H9 (cell line): Measurements from ENCODE around the gene DNAJC6. TPM values are rescaled to one million over a fixed set of nuclear protein-coding genes. Genes with fewer than 3 reads are reported as not detected.

Source experiments
- DNase-seq: peaks from one replicate; pipeline ENCODE4 v3.0.0-alpha.2; 2017
- H2AFZ ChIP-seq: one replicate; pipeline ENCODE4 v1.6.1; 2013; ENCODE audit warnings: mild to moderate bottlenecking, low read length, control low read depth, moderate library complexity
- H2AK5ac ChIP-seq: 2 replicates; pipeline ENCODE4 v1.6.1; 2013; ENCODE audit warnings: low read length, control low read depth, mixed read lengths; ENCODE audit not compliant: insufficient read length
- H2BK120ac ChIP-seq: one replicate; pipeline ENCODE4 v1.6.1; 2013; ENCODE audit warnings: low read depth, mild to moderate bottlenecking, low read length, control low read depth, inconsistent platforms; ENCODE audit not compliant: poor library complexity, severe bottlenecking
- H2BK12ac ChIP-seq: 2 replicates; pipeline ENCODE4 v1.6.1; 2013; ENCODE audit warnings: low read length, control low read depth, mixed read lengths, low read depth; ENCODE audit not compliant: insufficient read length
- H2BK15ac ChIP-seq: 2 replicates; pipeline ENCODE4 v1.6.1; 2013; ENCODE audit warnings: low read depth, low read length, control low read depth
- H2BK20ac ChIP-seq: one replicate; pipeline ENCODE4 v1.6.1; 2013; ENCODE audit warnings: low read depth, mild to moderate bottlenecking, low read length, control low read depth, inconsistent platforms; ENCODE audit not compliant: poor library complexity, severe bottlenecking
- H2BK5ac ChIP-seq: 2 replicates; pipeline ENCODE4 v1.6.1; 2013; ENCODE audit warnings: low read length, control low read depth, mixed read lengths; ENCODE audit not compliant: insufficient read length
- H3K14ac ChIP-seq: 2 replicates; pipeline ENCODE4 v1.6.1; 2013; ENCODE audit warnings: low read length, control low read depth; ENCODE audit not compliant: insufficient read depth
- H3K18ac ChIP-seq: 2 replicates; pipeline ENCODE4 v1.6.1; 2013; ENCODE audit warnings: low read depth, mild to moderate bottlenecking, mixed read lengths, low read length, control low read depth; ENCODE audit not compliant: insufficient read length
- H3K23ac ChIP-seq: 2 replicates; pipeline ENCODE4 v1.6.1; 2013; ENCODE audit warnings: low read length, control low read depth, mixed read lengths, low read depth; ENCODE audit not compliant: insufficient read length
- H3K23me2 ChIP-seq: 2 replicates; pipeline ENCODE4 v1.6.1; 2013; ENCODE audit warnings: low read depth, mild to moderate bottlenecking, mixed read lengths, low read length, control low read depth; ENCODE audit not compliant: insufficient read length, poor library complexity, severe bottlenecking
- H3K27ac ChIP-seq: 2 replicates; pipeline ENCODE4 v1.5.1; 2013; ENCODE audit warnings: low read length, control low read depth, mixed read lengths, low read depth; ENCODE audit not compliant: insufficient read length
- H3K27me3 ChIP-seq: 2 replicates; pipeline ENCODE4 v1.6.1; 2013; ENCODE audit warnings: low read length, control low read depth, inconsistent platforms; ENCODE audit not compliant: insufficient read depth
- H3K4ac ChIP-seq: 2 replicates; pipeline ENCODE4 v1.6.1; 2013; ENCODE audit warnings: low read depth, mild to moderate bottlenecking, control low read depth, inconsistent platforms, low read length, moderate library complexity
- H3K4me1 ChIP-seq: 2 replicates; pipeline ENCODE4 v1.6.1; 2013; ENCODE audit warnings: low read length, control low read depth, inconsistent platforms; ENCODE audit not compliant: insufficient read depth
- H3K4me2 ChIP-seq: 2 replicates; pipeline ENCODE4 v1.6.1; 2013; ENCODE audit warnings: low read length, control low read depth, mixed read lengths; ENCODE audit not compliant: insufficient read length, insufficient read depth
- H3K56ac ChIP-seq: 2 replicates; pipeline ENCODE4 v1.6.1; 2013; ENCODE audit warnings: low read depth, mild to moderate bottlenecking, mixed read lengths, low read length, control low read depth; ENCODE audit not compliant: insufficient read length
- H3K79me1 ChIP-seq: 2 replicates; pipeline ENCODE4 v1.6.1; 2013; ENCODE audit warnings: low read depth, mild to moderate bottlenecking, moderate library complexity, low read length, control low read depth, inconsistent platforms; ENCODE audit not compliant: insufficient read depth, poor library complexity, severe bottlenecking
- H3K79me2 ChIP-seq: 2 replicates; pipeline ENCODE4 v1.6.1; 2013; ENCODE audit warnings: low read length, control low read depth, inconsistent platforms; ENCODE audit not compliant: insufficient read depth
- H3K9ac ChIP-seq: 2 replicates; pipeline ENCODE4 v1.6.1; 2013; ENCODE audit warnings: low read length, control low read depth, mixed read lengths; ENCODE audit not compliant: insufficient read length; ENCODE audit errors: extremely low read depth
- H3K9me3 ChIP-seq: one replicate; pipeline ENCODE4 v1.6.1; 2013; ENCODE audit warnings: low read depth, low read length, inconsistent platforms; ENCODE audit not compliant: control insufficient read depth
- H3T11ph ChIP-seq: one replicate; pipeline ENCODE4 v1.6.1; 2013; ENCODE audit warnings: mild to moderate bottlenecking, low read length, control low read depth, inconsistent platforms
- H4K20me1 ChIP-seq: one replicate; pipeline ENCODE4 v1.6.1; 2013; ENCODE audit not compliant: control insufficient read depth, insufficient read length, insufficient read depth
- H4K5ac ChIP-seq: 2 replicates; pipeline ENCODE4 v1.6.1; 2013; ENCODE audit warnings: low read depth, mild to moderate bottlenecking, mixed read lengths, low read length, control low read depth; ENCODE audit not compliant: insufficient read length
- H4K8ac ChIP-seq: replicated peaks from 2 replicates; pipeline ENCODE4 v1.6.1; 2013; ENCODE audit warnings: low read length, control low read depth, mixed read lengths, low read depth; ENCODE audit not compliant: insufficient read length
- H4K91ac ChIP-seq: 2 replicates; pipeline ENCODE4 v1.6.1; 2013; ENCODE audit warnings: low read depth, mild to moderate bottlenecking, moderate library complexity, mixed read lengths, low read length, control low read depth; ENCODE audit not compliant: insufficient read length
- H3K27ac Mint-ChIP-seq, 3 experiments: 2 replicates in 2 of 3; 3 replicates in 1 of 3; pipeline ENCODE4 v1.8.0; 2020 to 2021; ENCODE audit warnings: mixed read lengths in 3 of 3, mild to moderate bottlenecking in 1 of 3, moderate library complexity in 1 of 3
- H3K27me3 Mint-ChIP-seq: 2 replicates; pipeline ENCODE4 v1.8.0; 2021; ENCODE audit warnings: low read depth, mild to moderate bottlenecking, moderate library complexity, mixed read lengths
- H3K36me3 Mint-ChIP-seq, 3 experiments: 2 replicates in 2 of 3; 3 replicates in 1 of 3; pipeline ENCODE4 v1.8.0; 2020 to 2021; ENCODE audit warnings: low read depth in 3 of 3, mixed read lengths in 3 of 3; ENCODE audit not compliant: insufficient read depth in 1 of 3
- H3K4me1 Mint-ChIP-seq, 2 experiments: 2 replicates each; pipeline ENCODE4 v1.8.0; 2020; ENCODE audit warnings: mixed read lengths in 2 of 2
- H3K4me3 Mint-ChIP-seq, 2 experiments: 2 replicates in 1 of 2; 3 replicates in 1 of 2; pipeline ENCODE4 v1.8.0; 2020 to 2021; ENCODE audit warnings: mild to moderate bottlenecking in 2 of 2, mixed read lengths in 2 of 2, moderate library complexity in 1 of 2
- H3K9me3 Mint-ChIP-seq, 2 experiments: 2 replicates in 1 of 2; 3 replicates in 1 of 2; pipeline ENCODE4 v1.8.0; 2020; ENCODE audit warnings: mild to moderate bottlenecking in 2 of 2, mixed read lengths in 2 of 2, moderate library complexity in 1 of 2
- CTCF ChIP-seq: fragments of 200-600 bp; sonication (generic); conservative IDR thresholded peaks from 3 replicates; pipeline ENCODE4 v1.8.0; 2021; ENCODE audit warnings: antibody characterized with exemption, mild to moderate bottlenecking
- total RNA-seq: library from RNA; stranded (reverse); gene quantifications from 2 replicates; pipeline ENCODE4 v1.2.1, GENCODE V29; 2021

DNAJC6 gene
- total RNA-seq, 1 experiment from 2014 or later = 2.2 TPM

- no peaks in the 10 kb centered on the region for H3K9me3 ChIP-seq
- H3K27ac ChIP-seq = no peak overlapping the region
- no peak overlapping the region for H2BK15ac ChIP-seq
- no peak overlapping the region for H4K91ac ChIP-seq
- H3K27me3 ChIP-seq = no peaks in the 10 kb centered on the region
- peaks cover 9 to 24% (median 11%) of the 10 kb centered on the region in 3 experiments for H3K36me3 Mint-ChIP-seq
- H3K4me3 Mint-ChIP-seq = no peak overlapping the region
- no peak overlapping the region for H3K4ac ChIP-seq
- H2AFZ ChIP-seq = no peak overlapping the region
- H3K79me2 ChIP-seq = no peaks in the 10 kb centered on the region
- H2BK120ac ChIP-seq = no peak overlapping the region
- no peak overlapping the region for H2BK5ac ChIP-seq
- TF ChIP-seq CTCF = no peak
- no peak overlapping the region for H4K5ac ChIP-seq
- no peaks in the 10 kb centered on the region for H3K23me2 ChIP-seq
- no peak overlapping the region for H3K4me2 ChIP-seq
- H3K56ac ChIP-seq = no peak overlapping the region
- H3K27ac Mint-ChIP-seq = peak overlapping the region in 2 of 3 experiments; percentile 42 to 90; a peak in 1 of 7 replicates
- H3K79me1 ChIP-seq = no peaks in the 10 kb centered on the region
- H3K9ac ChIP-seq = no peak overlapping the region
- no peak overlapping the region for H3K23ac ChIP-seq
- no peak overlapping the region for H2AK5ac ChIP-seq
- H3T11ph ChIP-seq = no peak overlapping the region
- H2BK20ac ChIP-seq = no peak overlapping the region
- no peaks in the 10 kb centered on the region for H3K27me3 Mint-ChIP-seq
- H3K4me1 Mint-ChIP-seq = peaks cover 24 to 28% of the 10 kb centered on the region in 2 experiments
- no peak overlapping the region for H2BK12ac ChIP-seq
- no peaks in the 10 kb centered on the region for H4K20me1 ChIP-seq
- DNase-seq = no peak
- no peak overlapping the region for H3K18ac ChIP-seq
- peaks cover 3% of the 10 kb centered on the region; the same call in 1 of the 2 replicates for H3K4me1 ChIP-seq
- peaks cover 20 to 22% of the 10 kb centered on the region in 2 experiments for H3K9me3 Mint-ChIP-seq
- no peak overlapping the region for H3K14ac ChIP-seq
- no peak overlapping the region for H4K8ac ChIP-seq
Observed at GRCh38 chr1:65456481-65456880, 147.1 kb downstream of the DNAJC6 start.
